DOHH2 (cell line): Measurements from ENCODE around the gene FBXO33.

Experiments
- H3F3A ChIP-seq: fragments of 200-600 bp; sonication (generic), shearing (Covaris generic); 2 replicates; pipeline ENCODE4 v1.6.0; 2016; ENCODE audit warnings: antibody characterized with exemption, mild to moderate bottlenecking; ENCODE audit not compliant: control insufficient read depth, insufficient read depth
- H3K27ac ChIP-seq: fragments of 200-600 bp; sonication (generic); 2 replicates; pipeline ENCODE4 v1.5.1; 2014; ENCODE audit warnings: low read depth, mild to moderate bottlenecking, low read length, moderate library complexity
- H3K27me3 ChIP-seq: fragments of 200-600 bp; sonication (generic); 2 replicates; pipeline ENCODE4 v1.6.1; 2014; ENCODE audit warnings: mild to moderate bottlenecking, low read length, mixed read lengths; ENCODE audit not compliant: control insufficient read depth
- H3K36me3 ChIP-seq: fragments of 200-600 bp; sonication (generic); 2 replicates; pipeline ENCODE4 v1.6.1; 2014; ENCODE audit warnings: mild to moderate bottlenecking, low read length, moderate library complexity, mixed read lengths; ENCODE audit not compliant: control insufficient read depth
- H3K4me1 ChIP-seq: fragments of 200-600 bp; sonication (generic); 2 replicates; pipeline ENCODE4 v1.6.1; 2014; ENCODE audit warnings: mild to moderate bottlenecking, low read length, mixed read lengths; ENCODE audit not compliant: control insufficient read depth
- H3K4me2 ChIP-seq: fragments of 200-600 bp; sonication (generic); 2 replicates; pipeline ENCODE4 v1.6.0; 2014; ENCODE audit warnings: mild to moderate bottlenecking, low read length, moderate library complexity
- H3K4me3 ChIP-seq: fragments of 200-600 bp; sonication (generic); 2 replicates; pipeline ENCODE4 v1.5.1; 2014; ENCODE audit warnings: mild to moderate bottlenecking, low read length, mixed read lengths
- H3K79me2 ChIP-seq: fragments of 200-600 bp; sonication (generic); 2 replicates; pipeline ENCODE4 v1.6.1; 2014; ENCODE audit warnings: mild to moderate bottlenecking, low read length, mixed read lengths; ENCODE audit not compliant: control insufficient read depth
- H3K9me2 ChIP-seq: fragments of 200-600 bp; sonication (generic); replicated peaks from 2 replicates; pipeline ENCODE4 v1.6.1; 2014; ENCODE audit warnings: mild to moderate bottlenecking, low read length, mixed read lengths; ENCODE audit not compliant: control insufficient read depth
- H3K9me3 ChIP-seq: fragments of 200-600 bp; sonication (generic); 2 replicates; pipeline ENCODE4 v1.6.1; 2014; ENCODE audit warnings: antibody characterized with exemption, low read length, mixed read lengths; ENCODE audit not compliant: control insufficient read depth, insufficient read depth
- H4K20me1 ChIP-seq: fragments of 200-600 bp; sonication (generic); 2 replicates; pipeline ENCODE4 v1.6.0; 2014; ENCODE audit warnings: low read depth, mild to moderate bottlenecking, antibody characterized with exemption, low read length, moderate library complexity; ENCODE audit not compliant: control insufficient read depth, insufficient read depth
- EZH2phosphoT487 ChIP-seq: fragments of 200-600 bp; sonication (generic); IDR thresholded peaks from 2 replicates; pipeline ENCODE4 v1.6.1; 2017; ENCODE audit warnings: borderline replicate concordance, mild to moderate bottlenecking, antibody characterized with exemption, low read length, moderate library complexity, mixed read lengths
- TF ChIP-seq, protein P1 (sequence below): fragments of 200-600 bp; sonication (generic); IDR thresholded peaks from one replicate; pipeline ENCODE4 v1.5.1; 2014; ENCODE audit warnings: antibody characterized with exemption, mild to moderate bottlenecking, low read depth, low read length; ENCODE audit not compliant: poor library complexity, severe bottlenecking

The FBXO33 gene

DNA sequence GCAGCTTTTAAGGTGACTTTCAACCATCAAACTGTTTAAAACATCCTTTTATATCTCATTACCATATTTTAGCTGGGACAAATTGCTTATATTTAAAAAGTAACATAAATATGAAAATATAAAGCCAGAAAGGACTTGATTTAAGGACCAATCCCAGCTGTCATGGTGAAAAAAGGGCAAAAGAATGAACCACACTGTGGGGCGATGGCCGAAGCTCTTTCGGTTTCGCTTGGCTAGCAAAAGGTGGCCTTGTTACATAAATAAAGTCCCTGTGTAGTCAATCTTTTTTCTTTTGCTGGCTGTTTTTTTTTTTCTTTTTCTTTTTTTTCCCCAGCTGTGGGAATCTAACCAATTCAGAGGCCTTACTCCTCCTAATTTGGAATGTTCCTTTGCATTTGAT, 50.9 kb downstream of the FBXO33 start:
- no peak overlapping the region for H3K27ac ChIP-seq
- H3F3A ChIP-seq = no peaks in the 10 kb centered on the region
- H3K4me1 ChIP-seq = peaks cover 3% of the 10 kb centered on the region; the same call in 1 of the 2 replicates
- no peaks in the 10 kb centered on the region for H3K9me3 ChIP-seq
- H3K4me2 ChIP-seq = no peak overlapping the region
- H3K4me3 ChIP-seq = no peak overlapping the region
- TF ChIP-seq EZH2phosphoT487 = no peak
- TF ChIP-seq, protein P1, sequence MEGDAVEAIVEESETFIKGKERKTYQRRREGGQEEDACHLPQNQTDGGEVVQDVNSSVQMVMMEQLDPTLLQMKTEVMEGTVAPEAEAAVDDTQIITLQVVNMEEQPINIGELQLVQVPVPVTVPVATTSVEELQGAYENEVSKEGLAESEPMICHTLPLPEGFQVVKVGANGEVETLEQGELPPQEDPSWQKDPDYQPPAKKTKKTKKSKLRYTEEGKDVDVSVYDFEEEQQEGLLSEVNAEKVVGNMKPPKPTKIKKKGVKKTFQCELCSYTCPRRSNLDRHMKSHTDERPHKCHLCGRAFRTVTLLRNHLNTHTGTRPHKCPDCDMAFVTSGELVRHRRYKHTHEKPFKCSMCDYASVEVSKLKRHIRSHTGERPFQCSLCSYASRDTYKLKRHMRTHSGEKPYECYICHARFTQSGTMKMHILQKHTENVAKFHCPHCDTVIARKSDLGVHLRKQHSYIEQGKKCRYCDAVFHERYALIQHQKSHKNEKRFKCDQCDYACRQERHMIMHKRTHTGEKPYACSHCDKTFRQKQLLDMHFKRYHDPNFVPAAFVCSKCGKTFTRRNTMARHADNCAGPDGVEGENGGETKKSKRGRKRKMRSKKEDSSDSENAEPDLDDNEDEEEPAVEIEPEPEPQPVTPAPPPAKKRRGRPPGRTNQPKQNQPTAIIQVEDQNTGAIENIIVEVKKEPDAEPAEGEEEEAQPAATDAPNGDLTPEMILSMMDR = no peak
- no peaks in the 10 kb centered on the region for H3K79me2 ChIP-seq
- H3K27me3 ChIP-seq = no peaks in the 10 kb centered on the region
- H3K36me3 ChIP-seq = no peaks in the 10 kb centered on the region
- H3K9me2 ChIP-seq = no peaks in the 10 kb centered on the region
- no peaks in the 10 kb centered on the region for H4K20me1 ChIP-seq

DNA sequence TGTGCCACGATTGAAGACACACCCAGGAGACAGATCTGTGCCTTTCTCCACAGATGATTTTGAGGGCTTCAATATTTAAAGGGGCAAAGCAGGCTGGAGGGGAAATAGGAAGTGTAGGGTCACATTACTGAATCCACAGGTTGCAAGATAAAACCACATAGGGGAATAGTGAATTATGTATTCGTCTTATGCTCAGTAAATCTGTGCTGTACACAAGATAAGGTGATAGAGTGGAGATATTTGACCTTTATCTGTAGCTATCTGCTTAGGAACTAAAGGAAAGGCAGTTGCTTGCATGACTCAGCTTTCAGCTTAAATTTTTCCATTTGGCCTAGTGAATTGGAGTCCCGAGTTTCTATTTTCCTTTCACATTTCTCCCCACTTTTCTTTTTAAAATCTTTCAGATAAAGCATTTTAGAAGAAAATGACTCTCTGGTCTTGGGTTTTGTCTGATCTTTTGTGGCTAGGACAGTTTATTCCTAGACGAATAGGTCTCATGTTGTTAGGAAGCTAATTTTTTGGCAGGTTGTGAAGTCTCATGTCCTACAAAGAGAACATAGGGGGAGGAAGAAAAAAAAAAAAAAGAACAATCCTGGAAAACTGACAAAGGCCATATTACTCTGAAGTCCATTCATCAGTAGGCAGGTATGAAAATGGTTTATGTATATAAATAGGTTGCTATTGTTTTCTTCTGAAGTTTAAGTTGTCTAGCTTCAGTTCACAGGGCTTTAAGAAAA, 55.4 kb downstream of the FBXO33 start:
- Histone ChIP-seq H3K9me3 (no peaks in the 10 kb centered on the region), H3F3A (no peaks in the 10 kb centered on the region), H3K4me3 (no peak overlapping the region), H3K36me3 (no peaks in the 10 kb centered on the region), H3K4me2 (no peak overlapping the region), H4K20me1 (no peaks in the 10 kb centered on the region), H3K4me1 (peaks cover 3% of the 10 kb centered on the region; the same call in 1 of the 2 replicates), H3K27me3 (no peaks in the 10 kb centered on the region), H3K9me2 (no peaks in the 10 kb centered on the region), H3K27ac (no peak overlapping the region), H3K79me2 (no peaks in the 10 kb centered on the region)
- TF ChIP-seq EZH2phosphoT487 = no peak
- TF ChIP-seq, protein P1 = no peak

DNA sequence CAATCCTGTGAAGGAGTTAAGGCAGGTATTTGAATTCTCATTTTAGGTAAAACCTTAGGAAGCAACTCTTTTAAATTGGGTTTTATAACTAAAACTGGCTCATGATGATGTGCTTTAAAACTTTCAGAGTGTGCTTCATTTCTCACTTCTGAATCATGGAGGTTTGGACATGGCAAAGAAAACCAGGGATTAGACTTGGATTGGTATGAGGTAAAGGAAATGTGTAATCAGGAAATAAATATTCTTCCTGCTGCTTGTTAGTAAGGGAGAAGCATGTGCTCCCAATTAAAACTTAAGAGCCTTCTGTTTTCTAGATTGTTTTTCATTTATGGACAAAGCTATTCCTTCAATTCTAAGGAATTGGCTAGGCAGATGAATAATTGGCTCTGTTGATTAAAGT, 57.4 kb downstream of the FBXO33 start:
- Histone ChIP-seq H4K20me1 (no peaks in the 10 kb centered on the region), H3K9me2 (no peaks in the 10 kb centered on the region), H3K9me3 (no peaks in the 10 kb centered on the region), H3K27me3 (no peaks in the 10 kb centered on the region), H3K36me3 (0 out of 2 replicates have a peak, but pooled peaks cover 4% of the 10 kb centered on the region), H3K79me2 (no peaks in the 10 kb centered on the region), H3K4me2 (no peak overlapping the region), H3K4me3 (no peak overlapping the region), H3F3A (no peaks in the 10 kb centered on the region), H3K4me1 (peaks cover 3% of the 10 kb centered on the region; the same call in 1 of the 2 replicates), H3K27ac (no peak overlapping the region)
- TF ChIP-seq, protein P1 = no peak
